GM18505 (cell line): Measurements from ENCODE around the gene GATA3.

Experiments used
- ATAC-seq: cut with Tn5 transposase; IDR thresholded peaks from one replicate; pipeline ENCODE4 v1.9.1; 2021; ENCODE audit not compliant: unreplicated experiment
- POLR2A ChIP-seq: IDR thresholded peaks from 4 replicates; pipeline ENCODE4 v1.6.1; 2011; ENCODE audit warnings: borderline replicate concordance; ENCODE audit not compliant: insufficient read depth, insufficient read length; ENCODE audit errors: extremely low read depth

Gene GATA3

GRCh38 chr10:8113616-8114015 is 59.1 kb downstream of the GATA3 start:
- TF ChIP-seq POLR2A, result no peak
- ATAC-seq, result no peak

- TF ChIP-seq POLR2A, result no peak
- no peak for ATAC-seq
Measured at GRCh38 chr10:8114741-8115617, 60.5 kb downstream of the GATA3 start.

- no peak for TF ChIP-seq POLR2A
- ATAC-seq, result no peak
Measured at GRCh38 chr10:8115618-8115980, 61.1 kb downstream of the GATA3 start.

GRCh38 chr10:8116474-8116873 is 62.0 kb downstream of the GATA3 start:
- no peak for TF ChIP-seq POLR2A
- ATAC-seq, result no peak

- no peak for ATAC-seq
- TF ChIP-seq POLR2A, result no peak
Measured at GRCh38 chr10:8116926-8117493, 62.5 kb downstream of the GATA3 start.

- no peak for TF ChIP-seq POLR2A
- ATAC-seq, result no peak
Measured at GRCh38 chr10:8121201-8121890, 66.9 kb downstream of the GATA3 start.

GRCh38 chr10:8122611-8123369 is 68.3 kb downstream of the GATA3 start:
- no peak for ATAC-seq
- no peak for TF ChIP-seq POLR2A

GRCh38 chr10:8124436-8124835 is 69.9 kb downstream of the GATA3 start:
- no peak for TF ChIP-seq POLR2A
- no peak for ATAC-seq
